Endothelial cell of umbilical vein (primary cell): Measurements from ENCODE around the gene TRAK1. TPM values are rescaled to one million over a fixed set of nuclear protein-coding genes. Genes with fewer than 3 reads are reported as not detected.

ENCODE experiments used
- BruUV-seq: library from RNA; stranded (reverse); fragments of 400-500 nt; replicated peaks from 2 replicates; lab custom pipeline; 2021; lab: Mats Ljungman, UMichigan
- CTCF ChIA-PET: fragments of 300-600, 350-600 bp; sonication (Branson Sonifier 250); formaldehyde crosslinking; loops from one replicate; lab custom pipeline; 2021; ENCODE audit warnings: antibody characterized with exemption, inconsistent platforms; lab: Charles Lee
- POLR2A ChIA-PET: fragments of 300-600, 350-600 bp; sonication (Branson Sonifier 250); formaldehyde crosslinking; loops from one replicate; lab custom pipeline; 2021; ENCODE audit warnings: antibody characterized with exemption, inconsistent platforms; lab: Charles Lee
- DNase-seq: peaks from one replicate; pipeline ENCODE4 v3.0.0-alpha.2; 2011; ENCODE audit warnings: low read depth, low spot score
- FAIRE-seq: peaks from 2 replicates; lab custom pipeline; 2011; peaks lifted over from hg19 to GRCh38; lab: Jason Lieb, UNC
- H2AFZ ChIP-seq: 2 replicates; pipeline ENCODE4 v1.6.0; 2012; ENCODE audit warnings: low read depth, low read length, control low read depth, inconsistent platforms
- H3K27ac ChIP-seq: 2 replicates; pipeline ENCODE4 v1.5.1; 2011; ENCODE audit warnings: low read depth, mild to moderate bottlenecking, control low read depth, low read length, moderate library complexity; ENCODE audit not compliant: insufficient read depth
- H3K27me3 ChIP-seq, 2 experiments: 2 replicates each; pipeline versions ENCODE4 v1.6.0 to v1.6.1; 2011; ENCODE audit warnings: low read length in 2 of 2, mixed read lengths in 1 of 2; ENCODE audit not compliant: control insufficient read depth in 2 of 2, insufficient read depth in 2 of 2
- H3K36me3 ChIP-seq, 2 experiments: 2 replicates in 1 of 2; 3 replicates in 1 of 2; pipeline ENCODE4 v1.5.1; 2011; ENCODE audit warnings: low read length in 2 of 2, mild to moderate bottlenecking in 1 of 2, moderate library complexity in 1 of 2; ENCODE audit not compliant: control insufficient read depth in 2 of 2, insufficient read depth in 2 of 2; ENCODE audit errors: extremely low read depth in 1 of 2
- H3K4me1 ChIP-seq: 3 replicates; pipeline ENCODE4 v1.5.1; 2011; ENCODE audit warnings: mild to moderate bottlenecking, low read length; ENCODE audit not compliant: control insufficient read depth, insufficient read depth; ENCODE audit errors: extremely low read depth
- H3K4me2 ChIP-seq: 2 replicates; pipeline ENCODE4 v1.6.1; 2011; ENCODE audit warnings: low read length, control low read depth, mixed read lengths; ENCODE audit not compliant: insufficient read depth
- H3K4me3 ChIP-seq, 3 experiments: fragments of 200-600 bp in 1 of 3; sonication (generic), shearing (Covaris generic) in 1 of 3; replicated peaks in 1 of 3; 2 replicates each; pipeline ENCODE4 v1.5.1; 2011 to 2016; ENCODE audit warnings: control low read depth in 3 of 3, low read length in 3 of 3, mild to moderate bottlenecking in 2 of 3, inconsistent platforms in 1 of 3, low read depth in 1 of 3, moderate library complexity in 1 of 3; ENCODE audit not compliant: insufficient read depth in 1 of 3
- H3K79me2 ChIP-seq: 2 replicates; pipeline ENCODE4 v1.6.0; 2012; ENCODE audit warnings: low read length, inconsistent platforms; ENCODE audit not compliant: control insufficient read depth, insufficient read depth
- H3K9ac ChIP-seq: replicated peaks from 2 replicates; pipeline ENCODE3; 2011; ENCODE audit warnings: low read length, control low read depth; ENCODE audit not compliant: insufficient read depth; ENCODE audit errors: extremely low read depth
- H3K9me1 ChIP-seq: replicated peaks from 3 replicates; pipeline ENCODE4 v1.6.0; 2011; ENCODE audit warnings: mild to moderate bottlenecking, low read length; ENCODE audit not compliant: control insufficient read depth, insufficient read depth; ENCODE audit errors: extremely low read depth
- H3K9me3 ChIP-seq: replicated peaks from 2 replicates; pipeline ENCODE4 v1.5.1; 2012; ENCODE audit warnings: low read length, inconsistent platforms; ENCODE audit not compliant: control insufficient read depth, insufficient read depth
- H4K20me1 ChIP-seq: replicated peaks from 2 replicates; pipeline ENCODE3; 2011; ENCODE audit warnings: mild to moderate bottlenecking, low read length; ENCODE audit not compliant: control insufficient read depth, insufficient read depth; ENCODE audit errors: extremely low read depth
- CTCF ChIP-seq, 2 donors: IDR thresholded peaks; 1 replicate in 1 of 2; 2 replicates in 1 of 2; pipeline ENCODE4 v1.5.1; 2011; ENCODE audit warnings: low read length in 2 of 2, mild to moderate bottlenecking in 2 of 2, moderate library complexity in 2 of 2, control low read depth in 1 of 2, inconsistent platforms in 1 of 2, low read depth in 1 of 2; ENCODE audit not compliant: insufficient read depth in 1 of 2; ENCODE audit errors: extremely low read depth in 1 of 2
- EZH2 ChIP-seq: IDR thresholded peaks from 2 replicates; pipeline ENCODE4 v1.6.1; 2012; ENCODE audit warnings: borderline replicate concordance, low read depth, mild to moderate bottlenecking, moderate library complexity, low read length, inconsistent platforms; ENCODE audit not compliant: severe bottlenecking
- FOS ChIP-seq: IDR thresholded peaks from 2 replicates; pipeline ENCODE4 v1.6.1; 2011; ENCODE audit warnings: mild to moderate bottlenecking, low read length, moderate library complexity, borderline replicate concordance; ENCODE audit not compliant: insufficient read depth
- GATA2 ChIP-seq: IDR thresholded peaks from 2 replicates; pipeline ENCODE4 v1.7.0; 2011; ENCODE audit warnings: low read depth, mild to moderate bottlenecking, moderate library complexity, mixed read lengths, low read length; ENCODE audit not compliant: insufficient read length, insufficient read depth
- JUN ChIP-seq: IDR thresholded peaks from 2 replicates; pipeline ENCODE4 v1.6.1; 2011; ENCODE audit warnings: borderline replicate concordance, low read depth; ENCODE audit not compliant: insufficient read length, insufficient read depth
- MYC ChIP-seq: IDR thresholded peaks from one replicate; pipeline ENCODE4 v1.6.1; 2011; ENCODE audit warnings: mild to moderate bottlenecking, low read depth, low read length
- POLR2A ChIP-seq: IDR thresholded peaks from 2 replicates; pipeline ENCODE4 v1.6.1; 2012; ENCODE audit warnings: low read depth, mild to moderate bottlenecking, control low read depth, low read length
- dilution Hi-C: fragments of 300-500 bp; cut with MboI; formaldehyde crosslinking; loops from one replicate; pipeline ENCODE4 v1.15.0; 2019; ENCODE audit warnings: low sequenced_read_pairs; ENCODE audit not compliant: extremely low pct_ligation_motif_present
- intact Hi-C: fragments of 100-400 bp; cut with micrococcal nuclease; formaldehyde crosslinking; loops from one replicate; pipeline ENCODE4 v1.10.0; 2022
- polyA plus RNA-seq, 4 experiments: library from polyadenylated mRNA; depleted of rRNA in 3 of 4; stranded (reverse) in 3 of 4; unstranded in 1 of 4; fragments of >200 nt; gene quantifications; 2 replicates each; pipeline versions ENCODE4 v1.2.1 to v1.2.3, GENCODE V29; 2011 to 2012; ENCODE audit warnings: missing spikeins in 1 of 4
- total RNA-seq: library from RNA; stranded (reverse); gene quantifications from 2 replicates; pipeline ENCODE4 v1.2.3, GENCODE V29; 2021
- TF ChIP-seq, protein P1 (sequence below): IDR thresholded peaks from 2 replicates; pipeline ENCODE4 v1.6.1; 2011; ENCODE audit not compliant: insufficient read depth, insufficient read length

TRAK1 gene
- total and polyA plus RNA-seq, 2 donors (not counting 3 experiments of a cell fraction or from before 2014, with no cell fraction given) = 38.5 to 59.6 TPM

GRCh38 chr3:42079701-42080452 lies 11.3 kb upstream of the TRAK1 start:
- POLR2A ChIA-PET = interaction anchor here (0.6 kb wide), 1 partner anchor 25 kb away, joined by 3 read pairs; no protein-coding TSS in a partner anchor
- no peak overlapping the region for H3K4me3 ChIP-seq
- intact Hi-C loops = no loop called here
- dilution Hi-C loops = no loop called here
- no peak overlapping the region for H3K9ac ChIP-seq
- no peak for DNase-seq
- no peaks in the 10 kb centered on the region for H3K36me3 ChIP-seq
- FAIRE-seq = no peak
- no peaks in the 10 kb centered on the region for H3K9me1 ChIP-seq
- no peaks in the 10 kb centered on the region for H3K9me3 ChIP-seq
- peaks cover 57% of the 10 kb centered on the region for H3K79me2 ChIP-seq
- CTCF ChIA-PET = interaction anchor here (1.0 to 2.4 kb wide), 5 partner anchors 14 to 68 kb away, joined by 3 to 9 read pairs (median 3); no protein-coding TSS in a partner anchor
- H3K27ac ChIP-seq = no peak overlapping the region
- H3K27me3 ChIP-seq = no peaks in the 10 kb centered on the region
- no peak overlapping the region for H3K4me2 ChIP-seq
- H4K20me1 ChIP-seq = peaks cover 4% of the 10 kb centered on the region
- TF ChIP-seq FOS (no peak), GATA2 (no peak), POLR2A (no peak), CTCF (IDR thresholded peaks at IDR 0.05; ENCODE audit: extremely low read depth in 1 of 2, insufficient read depth in 1 of 2, low read depth in 1 of 2, low read length in 2 of 2) (no peak), JUN (no peak), MYC (no peak), EZH2 (no peak)
- TF ChIP-seq, protein P1, sequence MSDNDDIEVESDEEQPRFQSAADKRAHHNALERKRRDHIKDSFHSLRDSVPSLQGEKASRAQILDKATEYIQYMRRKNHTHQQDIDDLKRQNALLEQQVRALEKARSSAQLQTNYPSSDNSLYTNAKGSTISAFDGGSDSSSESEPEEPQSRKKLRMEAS = no peak
- H2AFZ ChIP-seq = no peak overlapping the region
- H3K4me1 ChIP-seq = peaks cover 3% of the 10 kb centered on the region
- no TSS peak for BruUV-seq
